Peyer's patch (tissue), 4 donors: ENCODE data around the gene MCTP1.

Experiments used
- POLR2A ChIP-seq, 2 donors: fragments of 450-650 bp; IDR thresholded peaks; one replicate each; pipeline ENCODE4 v1.5.1; 2017; ENCODE audit warnings: antibody characterized with exemption in 2 of 2, mild to moderate bottlenecking in 2 of 2, moderate library complexity in 2 of 2
- TF ChIP-seq, protein P1 (sequence below), 6 experiments: fragments of 450-650 bp in 4 of 6; fragments of 200-600 bp in 2 of 6; sonication (generic) in 1 of 6; IDR thresholded peaks; one replicate each; pipeline ENCODE4 v1.5.1; 2017 to 2019; ENCODE audit warnings: antibody characterized with exemption in 6 of 6, mild to moderate bottlenecking in 3 of 6, moderate library complexity in 1 of 6

DNA sequence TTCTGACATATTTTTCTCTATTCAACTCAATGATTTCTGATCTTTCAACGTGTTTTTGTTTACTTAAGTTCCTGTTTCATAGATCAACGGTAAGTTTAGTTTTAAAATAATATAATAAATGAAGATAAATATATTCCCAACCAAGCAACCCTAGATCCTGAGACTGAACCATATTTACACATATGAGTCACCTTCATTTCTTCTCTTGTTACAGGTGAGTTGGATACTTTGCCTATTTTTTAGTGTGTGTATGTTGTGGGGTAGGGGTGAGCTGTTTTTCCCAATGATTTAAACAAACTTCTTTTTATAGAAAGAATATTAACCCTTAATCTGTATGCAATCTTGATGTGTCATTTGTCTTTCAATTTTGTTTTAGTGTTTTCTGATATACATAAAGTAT is 186.9 kb downstream of the MCTP1 start:
- TF ChIP-seq, protein P1, sequence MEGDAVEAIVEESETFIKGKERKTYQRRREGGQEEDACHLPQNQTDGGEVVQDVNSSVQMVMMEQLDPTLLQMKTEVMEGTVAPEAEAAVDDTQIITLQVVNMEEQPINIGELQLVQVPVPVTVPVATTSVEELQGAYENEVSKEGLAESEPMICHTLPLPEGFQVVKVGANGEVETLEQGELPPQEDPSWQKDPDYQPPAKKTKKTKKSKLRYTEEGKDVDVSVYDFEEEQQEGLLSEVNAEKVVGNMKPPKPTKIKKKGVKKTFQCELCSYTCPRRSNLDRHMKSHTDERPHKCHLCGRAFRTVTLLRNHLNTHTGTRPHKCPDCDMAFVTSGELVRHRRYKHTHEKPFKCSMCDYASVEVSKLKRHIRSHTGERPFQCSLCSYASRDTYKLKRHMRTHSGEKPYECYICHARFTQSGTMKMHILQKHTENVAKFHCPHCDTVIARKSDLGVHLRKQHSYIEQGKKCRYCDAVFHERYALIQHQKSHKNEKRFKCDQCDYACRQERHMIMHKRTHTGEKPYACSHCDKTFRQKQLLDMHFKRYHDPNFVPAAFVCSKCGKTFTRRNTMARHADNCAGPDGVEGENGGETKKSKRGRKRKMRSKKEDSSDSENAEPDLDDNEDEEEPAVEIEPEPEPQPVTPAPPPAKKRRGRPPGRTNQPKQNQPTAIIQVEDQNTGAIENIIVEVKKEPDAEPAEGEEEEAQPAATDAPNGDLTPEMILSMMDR (IDR thresholded peaks at IDR 0.05): no peak
- no peak for TF ChIP-seq POLR2A (IDR thresholded peaks at IDR 0.05)
